Tibial artery (tissue), 4 donors: ENCODE data around the gene KRTCAP2.
"Not testable (repeated sequence)": the region's sequence is repeated elsewhere in the genome, so short reads cannot be mapped to it uniquely, and the experiment has no call there.

ENCODE experiments used
- DNase-seq, 2 donors: peaks; one replicate each; pipeline ENCODE4 v3.0.0-alpha.2; 2019
- H3K27ac ChIP-seq, 2 donors: fragments of 200-600 bp; sonication (generic) in 1 of 2; 1 replicate in 1 of 2; 2 replicates in 1 of 2; pipeline ENCODE4 v1.5.1; 2018 to 2019; ENCODE audit warnings: mild to moderate bottlenecking in 1 of 2
- H3K27me3 ChIP-seq, 2 donors: fragments of 200-600 bp; sonication (generic) in 1 of 2; one replicate each; pipeline versions ENCODE4 v1.5.1 to v1.6.0; 2016 to 2019
- H3K36me3 ChIP-seq, 3 donors: fragments of 200-600 bp; sonication (generic) in 2 of 3; one replicate each; pipeline ENCODE4 v1.5.1; 2016 to 2019; ENCODE audit warnings: mild to moderate bottlenecking in 2 of 3
- H3K4me1 ChIP-seq, 4 donors: fragments of 200-600 bp; sonication (generic) in 2 of 4; 1 replicate in 3 of 4; 2 replicates in 1 of 4; pipeline ENCODE4 v1.5.1; 2016 to 2019
- H3K4me3 ChIP-seq, 2 donors: fragments of 200-600 bp; sonication (generic) in 1 of 2; 1 replicate in 1 of 2; 2 replicates in 1 of 2; pipeline ENCODE4 v1.5.1; 2018 to 2019; ENCODE audit warnings: mild to moderate bottlenecking in 2 of 2
- H3K9me3 ChIP-seq, 3 donors: fragments of 200-600 bp; sonication (generic) in 1 of 3; one replicate each; pipeline ENCODE4 v1.5.1; 2016 to 2019
- CTCF ChIP-seq, 2 experiments: fragments of 200-600 bp in 1 of 2; fragments of 450-650 bp in 1 of 2; IDR thresholded peaks; one replicate each; pipeline ENCODE4 v1.5.1; 2017 to 2019; ENCODE audit warnings: antibody characterized with exemption in 2 of 2, mild to moderate bottlenecking in 1 of 2, moderate library complexity in 1 of 2
- intact Hi-C: fragments of 100-400 bp; cut with DNase I; formaldehyde crosslinking; loops from one replicate; pipeline ENCODE4 v1.15.0; 2023; ENCODE audit warnings: low total_unique reads

Gene KRTCAP2

GRCh38 chr1:155160128-155160527 lies 13.0 kb downstream of the KRTCAP2 start:
- intact Hi-C loops, result loop anchor here (2.0 kb wide), 1 partner anchor 59 kb away; no protein-coding TSS in a partner anchor
- no peak overlapping the region for H3K4me3 ChIP-seq
- H3K4me1 ChIP-seq, result no peaks in the 10 kb centered on the region
- no peaks in the 10 kb centered on the region for H3K36me3 ChIP-seq
- H3K27ac ChIP-seq, result no peak overlapping the region
- H3K27me3 ChIP-seq, result no peaks in the 10 kb centered on the region
- peak in 1 of 2 donors; percentile 37 for DNase-seq
- H3K9me3 ChIP-seq, result no peaks in the 10 kb centered on the region
- TF ChIP-seq CTCF (IDR thresholded peaks at IDR 0.05), result no peak

GRCh38 chr1:155158991-155159390 lies 14.1 kb downstream of the KRTCAP2 start:
- Histone ChIP-seq H3K27me3 (no peaks in the 10 kb centered on the region), H3K4me3 (no peak overlapping the region), H3K27ac (no peak overlapping the region), H3K4me1 (no peaks in the 10 kb centered on the region), H3K36me3 (no peaks in the 10 kb centered on the region), H3K9me3 (no peaks in the 10 kb centered on the region)
- intact Hi-C loops, result no loop called here
- no peak for TF ChIP-seq CTCF (IDR thresholded peaks at IDR 0.05)
- peak in 1 of 2 donors; percentile 10 for DNase-seq

GRCh38 chr1:155155996-155156643 lies 17.0 kb downstream of the KRTCAP2 start:
- H3K9me3 ChIP-seq, H3K36me3 ChIP-seq, H3K27ac ChIP-seq, DNase-seq, H3K4me1 ChIP-seq, H3K4me3 ChIP-seq, intact Hi-C loops, H3K27me3 ChIP-seq: not testable (repeated sequence)

- Histone ChIP-seq H3K27me3 (peaks cover 0 to 19% of the 10 kb centered on the region in 2 donors), H3K4me3 (no peak overlapping the region), H3K9me3 (no peaks in the 10 kb centered on the region), H3K4me1 (peaks cover 0 to 2% (median 0%) of the 10 kb centered on the region in 4 donors), H3K36me3 (no peaks in the 10 kb centered on the region), H3K27ac (no peak overlapping the region)
- intact Hi-C loops, result no loop called here
- no peak for DNase-seq
- TF ChIP-seq CTCF (IDR thresholded peaks at IDR 0.05), result no peak
Measured at GRCh38 chr1:155145491-155145890, 27.6 kb downstream of the KRTCAP2 start.

- no peak overlapping the region for H3K27ac ChIP-seq
- intact Hi-C loops, result no loop called here
- H3K9me3 ChIP-seq, result no peaks in the 10 kb centered on the region
- no peak overlapping the region for H3K4me3 ChIP-seq
- TF ChIP-seq CTCF (IDR thresholded peaks at IDR 0.05), result no peak
- peaks cover 0 to 28% (median 20%) of the 10 kb centered on the region in 4 donors for H3K4me1 ChIP-seq
- peaks cover 0 to 8% of the 10 kb centered on the region in 2 donors for H3K27me3 ChIP-seq
- H3K36me3 ChIP-seq, result no peaks in the 10 kb centered on the region
- DNase-seq, result peak in 1 of 2 donors; percentile 2
Measured at GRCh38 chr1:155141749-155142148, 31.4 kb downstream of the KRTCAP2 start.

- no peaks in the 10 kb centered on the region for H3K9me3 ChIP-seq
- intact Hi-C loops, result no loop called here
- no peak for TF ChIP-seq CTCF (IDR thresholded peaks at IDR 0.05)
- H3K4me3 ChIP-seq, result peak overlapping the region; percentile 67 to 85
- no peak for DNase-seq
- H3K27ac ChIP-seq, result peak overlapping the region; percentile 90 to 92
- peaks cover 0 to 31% (median 25%) of the 10 kb centered on the region in 4 donors for H3K4me1 ChIP-seq
- H3K36me3 ChIP-seq, result no peaks in the 10 kb centered on the region
- H3K27me3 ChIP-seq, result no peaks in the 10 kb centered on the region
Measured at GRCh38 chr1:155140630-155140953, 32.5 kb downstream of the KRTCAP2 start.
